ENCODE data around the gene OR8G5. TPM values are rescaled to one million over a fixed set of nuclear protein-coding genes. Genes with fewer than 3 reads are reported as not detected.
"Not testable (repeated sequence)": the region's sequence is repeated elsewhere in the genome, so short reads cannot be mapped to it uniquely, and the experiment has no call there.

Gene OR8G5
- total RNA-seq (2014; rRNA removed; shearing (Covaris generic)) = not detected in 2 replicates
- not detected in 2 replicates for polyA plus RNA-seq (2015; cell fraction: cytosol; rRNA removed)
- polyA plus RNA-seq (2015; cell fraction: nucleus; rRNA removed) = not detected in 2 replicates

GRCh38 chr11:124256076-124256475, at the start of gene OR8G5:
Gene OR8G5, plus strand, starts transcription at chr11:124256376. Its CDS starts 8,556 bp downstream, at chr11:124264932.
- DNase-seq (ENCODE audit: low read depth) = no peak

DNA sequence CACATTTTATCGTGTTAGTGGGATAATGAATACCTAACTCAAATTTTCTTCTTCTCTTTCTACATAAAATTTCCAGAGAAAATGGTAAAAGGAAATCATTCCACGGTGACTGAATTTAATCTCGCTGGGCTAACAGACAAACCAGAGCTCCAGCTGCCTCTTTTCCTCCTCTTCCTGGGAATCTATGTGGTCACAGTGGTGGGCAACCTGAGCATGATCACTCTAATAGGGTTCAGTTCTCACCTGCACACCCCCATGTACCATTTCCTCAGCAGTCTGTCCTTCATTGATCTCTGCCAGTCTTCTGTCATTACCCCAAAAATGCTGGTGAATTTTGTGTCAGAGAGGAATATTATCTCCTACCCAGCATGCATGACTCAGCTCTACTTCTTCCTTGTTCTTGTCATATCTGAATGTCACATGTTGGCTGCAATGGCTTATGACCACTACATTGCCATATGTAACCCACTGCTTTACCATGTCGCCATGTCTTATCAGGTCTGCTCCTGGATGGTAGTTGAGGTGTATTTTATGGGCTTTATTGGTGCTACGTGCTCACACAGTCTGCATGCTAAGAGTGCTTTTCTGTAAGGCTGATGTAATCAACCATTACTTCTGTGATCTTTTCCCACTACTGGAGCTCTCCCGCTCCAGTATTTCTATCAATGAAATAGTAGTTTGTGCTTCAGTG, 48.9 kb upstream of the OR8G5 start:
- no peak for DNase-seq (ENCODE audit: low read depth)

GRCh38 chr11:124209824-124210357, 46.3 kb upstream of the OR8G5 start:
- no peak for DNase-seq (ENCODE audit: low read depth)

GRCh38 chr11:124210421-124210820, 45.8 kb upstream of the OR8G5 start:
- no peak for DNase-seq (ENCODE audit: low read depth)

GRCh38 chr11:124211321-124211720, 44.9 kb upstream of the OR8G5 start:
- no peak for DNase-seq (ENCODE audit: low read depth)

GRCh38 chr11:124214027-124214426, 42.1 kb upstream of the OR8G5 start:
- DNase-seq (ENCODE audit: low read depth) = no peak

DNA sequence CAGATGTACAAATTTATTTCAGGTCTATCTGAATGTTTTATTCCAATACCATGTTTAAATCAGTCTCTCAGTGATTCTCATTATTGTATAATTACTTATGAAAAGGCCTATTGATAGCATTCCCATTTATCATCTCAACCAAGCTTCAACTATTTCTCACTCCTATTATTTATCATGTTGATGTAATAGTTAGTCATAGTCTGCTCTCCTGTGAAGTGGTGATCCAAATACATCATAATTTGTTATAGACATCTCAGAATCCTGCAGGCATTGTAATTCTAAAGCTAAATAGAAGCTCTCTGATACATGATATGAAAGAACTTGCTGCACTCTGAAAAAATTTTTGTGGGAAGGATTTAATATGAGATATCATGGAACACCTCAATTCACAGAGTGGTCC, 37.0 kb upstream of the OR8G5 start:
- no peak for DNase-seq (ENCODE audit: low read depth)

DNA sequence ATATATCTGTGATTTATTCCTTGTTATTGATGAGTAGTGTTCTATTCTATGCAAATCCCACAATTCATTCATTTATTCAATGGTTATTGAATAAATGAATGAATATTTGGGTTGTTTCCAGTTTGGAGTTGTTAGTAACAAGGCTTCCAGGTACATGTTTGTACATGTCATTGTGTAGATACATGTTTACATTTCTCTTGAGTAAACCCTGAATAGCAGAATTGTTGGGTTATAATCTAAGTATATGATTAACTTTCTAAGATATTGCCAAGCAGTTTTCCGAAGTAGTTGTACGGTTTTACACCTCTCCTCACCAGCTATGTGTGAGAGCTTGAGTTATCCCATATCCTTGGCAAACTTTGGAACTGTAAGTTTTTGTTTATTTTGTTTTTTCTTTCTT, 33.8 kb upstream of the OR8G5 start:
- DNase-seq (ENCODE audit: low read depth) = no peak

DNA sequence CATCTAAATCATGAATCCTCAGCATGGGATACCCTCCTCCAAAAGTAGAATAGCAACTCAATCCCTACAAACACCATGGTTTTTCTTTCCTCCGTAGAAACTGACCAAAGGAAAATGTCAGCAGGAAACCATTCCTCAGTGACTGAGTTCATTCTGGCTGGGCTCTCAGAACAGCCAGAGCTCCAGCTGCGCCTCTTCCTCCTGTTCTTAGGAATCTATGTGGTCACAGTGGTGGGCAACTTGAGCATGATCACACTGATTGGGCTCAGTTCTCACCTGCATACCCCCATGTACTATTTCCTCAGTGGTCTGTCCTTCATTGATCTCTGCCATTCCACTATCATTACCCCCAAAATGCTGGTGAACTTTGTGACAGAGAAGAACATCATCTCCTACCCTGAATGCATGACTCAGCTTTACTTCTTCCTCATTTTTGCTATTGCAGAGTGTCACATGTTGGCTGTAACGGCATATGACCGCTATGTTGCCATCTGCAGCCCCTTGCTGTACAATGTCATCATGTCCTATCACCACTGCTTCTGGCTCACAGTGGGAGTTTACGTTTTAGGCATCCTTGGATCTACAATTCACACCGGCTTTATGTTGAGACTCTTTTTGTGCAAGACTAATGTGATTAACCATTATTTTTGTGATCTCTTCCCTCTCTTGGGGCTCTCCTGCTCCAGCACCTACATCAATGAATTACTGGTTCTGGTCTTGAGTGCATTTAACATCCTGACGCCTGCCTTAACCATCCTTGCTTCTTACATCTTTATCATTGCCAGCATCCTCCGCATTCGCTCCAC, 31.4 kb upstream of the OR8G5 start:
- peak; percentile 10 for DNase-seq (ENCODE audit: low read depth)

GRCh38 chr11:124225471-124225870, 30.7 kb upstream of the OR8G5 start:
- no peak for DNase-seq (ENCODE audit: low read depth)

DNA sequence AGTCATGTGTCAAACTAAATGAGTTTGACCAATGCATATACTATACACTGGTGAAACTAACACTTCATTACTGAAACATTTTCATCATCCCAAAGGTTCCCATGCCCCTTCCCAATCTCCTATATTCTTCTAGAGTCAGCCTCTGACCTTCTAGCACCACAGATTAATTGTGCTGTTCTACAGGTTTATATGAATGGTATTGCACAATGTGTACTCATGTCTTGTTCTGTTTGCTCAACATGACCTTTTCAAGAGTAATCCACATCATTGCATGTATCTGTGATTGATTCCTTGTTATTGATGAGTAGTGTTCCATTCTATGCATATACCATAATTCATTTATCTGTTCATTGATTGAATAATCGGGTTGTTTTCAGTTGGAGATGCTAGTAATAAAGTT, 22.8 kb upstream of the OR8G5 start:
- DNase-seq (ENCODE audit: low read depth) = no peak

- no peak for DNase-seq (ENCODE audit: low read depth)
These were observed 17.7 kb upstream of the OR8G5 start for GRCh38 chr11:124238512-124238911.

GRCh38 chr11:124240621-124241397, 15.4 kb upstream of the OR8G5 start, which contains the start of gene OR8G1:
Gene OR8G1, plus strand, starts transcription at chr11:124241095. Its CDS starts 8,581 bp downstream, at chr11:124249676.
- DNase-seq (ENCODE audit: low read depth) = no peak

DNA sequence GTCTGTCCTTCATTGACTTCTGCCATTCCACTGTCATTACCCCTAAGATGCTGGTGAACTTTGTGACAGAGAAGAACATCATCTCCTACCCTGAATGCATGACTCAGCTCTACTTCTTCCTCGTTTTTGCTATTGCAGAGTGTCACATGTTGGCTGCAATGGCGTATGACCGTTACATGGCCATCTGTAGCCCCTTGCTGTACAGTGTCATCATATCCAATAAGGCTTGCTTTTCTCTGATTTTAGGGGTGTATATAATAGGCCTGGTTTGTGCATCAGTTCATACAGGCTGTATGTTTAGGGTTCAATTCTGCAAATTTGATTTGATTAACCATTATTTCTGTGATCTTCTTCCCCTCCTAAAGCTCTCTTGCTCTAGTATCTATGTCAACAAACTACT, 6.3 kb upstream of the OR8G5 start:
- not testable (repeated sequence) for DNase-seq (ENCODE audit: low read depth)

DNA sequence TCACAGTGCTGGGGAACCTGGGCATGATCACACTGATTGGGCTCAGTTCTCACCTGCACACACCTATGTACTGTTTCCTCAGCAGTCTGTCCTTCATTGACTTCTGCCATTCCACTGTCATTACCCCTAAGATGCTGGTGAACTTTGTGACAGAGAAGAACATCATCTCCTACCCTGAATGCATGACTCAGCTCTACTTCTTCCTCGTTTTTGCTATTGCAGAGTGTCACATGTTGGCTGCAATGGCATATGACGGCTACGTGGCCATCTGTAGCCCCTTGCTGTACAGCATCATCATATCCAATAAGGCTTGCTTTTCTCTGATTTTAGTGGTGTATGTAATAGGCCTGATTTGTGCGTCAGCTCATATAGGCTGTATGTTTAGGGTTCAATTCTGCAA, 8.9 kb downstream of the OR8G5 start:
- not testable (repeated sequence) for DNase-seq (ENCODE audit: low read depth)

- peak; percentile 69 for DNase-seq (ENCODE audit: low read depth)
These were observed 14.7 kb downstream of the OR8G5 start for GRCh38 chr11:124270886-124271285.

GRCh38 chr11:124274000-124274399, 17.8 kb downstream of the OR8G5 start:
- DNase-seq (ENCODE audit: low read depth) = no peak

DNA sequence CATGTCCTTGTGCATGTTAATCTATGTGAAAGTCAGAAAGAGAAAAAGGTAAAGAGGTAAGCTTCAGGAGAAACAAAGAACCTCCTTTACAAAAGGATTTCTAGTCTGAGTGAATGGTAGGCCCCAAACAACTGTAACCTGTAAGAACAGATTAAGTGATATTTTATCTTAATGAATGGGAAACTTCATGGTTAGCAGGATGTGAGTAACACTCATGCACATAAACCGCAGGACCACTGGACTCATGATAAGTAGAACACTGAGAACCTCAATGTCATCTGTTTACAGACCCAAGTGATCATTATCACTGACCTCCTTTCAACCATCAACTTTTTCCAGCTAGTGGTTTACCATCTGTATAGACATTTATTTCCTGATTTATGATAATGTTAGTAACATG, 19.9 kb downstream of the OR8G5 start:
- DNase-seq (ENCODE audit: low read depth) = peak; percentile 87

DNA sequence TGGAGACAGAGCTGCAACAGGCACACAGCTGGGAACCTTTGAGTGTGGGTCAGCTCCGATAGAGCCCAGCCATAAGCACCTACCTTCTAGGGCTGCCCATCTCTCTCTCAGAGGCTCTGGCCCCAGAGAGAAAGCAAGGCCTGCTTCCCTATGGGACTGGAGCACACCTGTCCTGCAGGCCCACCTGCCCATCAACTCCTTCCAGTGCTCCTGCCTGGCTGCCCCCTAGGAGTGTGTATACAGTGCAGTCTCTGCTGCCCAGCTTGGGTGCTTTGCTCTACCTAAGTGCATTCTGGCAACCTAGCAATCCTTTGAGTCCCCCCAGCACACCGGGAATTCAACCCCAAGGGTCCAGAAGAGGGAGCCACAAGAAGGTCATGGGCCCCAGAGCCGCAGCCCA, 21.0 kb downstream of the OR8G5 start:
- DNase-seq (ENCODE audit: low read depth) = no peak

DNA sequence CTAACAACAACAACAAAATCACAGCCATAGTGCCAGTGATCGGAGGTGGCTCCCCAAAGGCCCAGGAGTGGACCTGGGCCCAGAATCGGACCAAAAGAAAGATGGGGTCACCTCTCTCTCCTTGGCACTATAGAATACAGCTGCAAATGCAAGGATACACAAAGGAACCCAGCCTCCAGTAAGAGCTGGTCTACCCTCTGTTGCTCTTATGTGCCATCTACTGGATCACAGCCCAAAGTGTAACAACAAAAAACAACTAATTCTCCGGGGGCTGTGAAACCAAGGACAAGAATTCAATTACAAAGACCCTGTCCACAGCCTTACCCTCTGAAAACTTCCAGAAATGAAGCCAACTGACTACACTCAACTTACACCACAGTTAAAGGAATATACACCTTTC, 21.6 kb downstream of the OR8G5 start:
- DNase-seq (ENCODE audit: low read depth) = peak; percentile 3

DNA sequence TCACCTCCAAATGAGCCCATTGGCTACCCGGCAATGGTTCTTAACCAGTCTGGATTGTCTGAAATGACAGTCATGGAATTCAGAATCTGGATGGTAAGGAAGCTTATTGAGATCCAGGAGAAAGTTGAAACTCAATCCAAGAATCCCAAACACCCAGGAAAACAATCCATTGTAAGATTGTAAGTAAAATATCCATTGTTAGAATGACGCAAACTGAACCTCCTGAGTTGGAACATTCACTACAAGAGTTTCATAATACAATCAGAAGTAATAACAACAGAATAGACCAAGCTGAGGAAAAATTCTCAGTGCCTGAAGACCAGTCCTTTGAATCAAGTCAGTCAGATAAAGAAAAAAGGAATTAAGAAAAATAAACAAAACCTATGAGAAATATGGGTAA, 22.1 kb downstream of the OR8G5 start:
- no peak for DNase-seq (ENCODE audit: low read depth)

Data from HT1080 (cell line).